ENCODE data around the gene VPS13D.

Gene VPS13D

GRCh38 chr1:12407050-12407961 lies 177.5 kb downstream of the VPS13D start:
- peak in 2 of 6 experiments; percentile 28 to 39 for DNase-seq

- DNase-seq, result no peak
Observed at GRCh38 chr1:12407962-12408454, 178.2 kb downstream of the VPS13D start.

- DNase-seq, result no peak
Observed at GRCh38 chr1:12408662-12409061, 178.8 kb downstream of the VPS13D start.

- no peak for DNase-seq
Observed at GRCh38 chr1:12409681-12410080, 179.9 kb downstream of the VPS13D start.

GRCh38 chr1:12410351-12410750 lies 180.5 kb downstream of the VPS13D start:
- no peak for DNase-seq

- DNase-seq, result no peak
Observed at GRCh38 chr1:12411098-12411497, 181.3 kb downstream of the VPS13D start.

- DNase-seq, result no peak
Observed at GRCh38 chr1:12411747-12412146, 181.9 kb downstream of the VPS13D start.

GRCh38 chr1:12412439-12412838 lies 182.6 kb downstream of the VPS13D start:
- no peak for DNase-seq

- no peak for DNase-seq
Observed at GRCh38 chr1:12413664-12414410, 184.0 kb downstream of the VPS13D start.

- no peak for DNase-seq
Observed at GRCh38 chr1:12414444-12415018, 184.7 kb downstream of the VPS13D start.

- DNase-seq, result no peak
Observed at GRCh38 chr1:12415038-12415466, 185.2 kb downstream of the VPS13D start.

GRCh38 chr1:12416101-12416500 lies 186.3 kb downstream of the VPS13D start:
- no peak for DNase-seq

- DNase-seq, result no peak
Observed at GRCh38 chr1:12416744-12417143, 186.9 kb downstream of the VPS13D start.

- DNase-seq, result peak in 3 of 6 experiments; percentile 32 to 51 (median 47)
Observed at GRCh38 chr1:12417389-12417788, 187.6 kb downstream of the VPS13D start.

- DNase-seq, result no peak
Observed at GRCh38 chr1:12420171-12420570, 190.3 kb downstream of the VPS13D start.

- no peak for DNase-seq
Observed at GRCh38 chr1:12422488-12422887, 192.7 kb downstream of the VPS13D start.

GRCh38 chr1:12424087-12424529 lies 194.3 kb downstream of the VPS13D start:
- DNase-seq, result no peak

- no peak for DNase-seq
Observed at GRCh38 chr1:12424793-12425192, 195.0 kb downstream of the VPS13D start.

- DNase-seq, result no peak
Observed at GRCh38 chr1:12426030-12426429, 196.2 kb downstream of the VPS13D start.

- DNase-seq, result no peak
Observed at GRCh38 chr1:12428334-12428733, 198.5 kb downstream of the VPS13D start.

- no peak for DNase-seq
Observed at GRCh38 chr1:12430525-12430924, 200.7 kb downstream of the VPS13D start.

- DNase-seq, result no peak
Observed at GRCh38 chr1:12432897-12433296, 203.1 kb downstream of the VPS13D start.

GRCh38 chr1:12433323-12434053 lies 203.7 kb downstream of the VPS13D start:
- DNase-seq, result no peak

Data from stimulated activated naive CD4-positive, alpha-beta T cell (primary cell).